CD4-positive, alpha-beta T cell (primary cell): Measurements from ENCODE around the gene C13orf46. TPM values are rescaled to one million over a fixed set of nuclear protein-coding genes. Genes with fewer than 3 reads are reported as not detected.

ENCODE experiments used
- ATAC-seq: fragments of 200-7000 bp; cut with Tn5 transposase; one replicate; pipeline ENCODE4 v1.10.0; 2022; ENCODE audit warnings: mild to moderate bottlenecking; ENCODE audit not compliant: poor library complexity
- CTCF ChIA-PET: fragments of 350-600 bp; sonication (Branson Sonifier 250); formaldehyde crosslinking; loops from one replicate; lab custom pipeline; 2021; ENCODE audit warnings: antibody characterized with exemption, inconsistent platforms; lab: Charles Lee
- POLR2A ChIA-PET: fragments of 350-600 bp; sonication (Branson Sonifier 250); formaldehyde crosslinking; loops from one replicate; lab custom pipeline; 2021; ENCODE audit warnings: antibody characterized with exemption, inconsistent platforms; lab: Charles Lee
- DNase-seq, 14 experiments: peaks; one replicate each; pipeline ENCODE4 v3.0.0-alpha.2; 2013 to 2020; ENCODE audit warnings: mixed read lengths in 2 of 14
- H3K27ac ChIP-seq, 2 donors: one replicate each; pipeline versions ENCODE4 v1.5.1 to v1.7.0; 2013; ENCODE audit warnings: low read length in 2 of 2, low read depth in 1 of 2, mild to moderate bottlenecking in 1 of 2
- H3K27me3 ChIP-seq, 2 experiments: 1 replicate in 1 of 2; 2 replicates in 1 of 2; pipeline versions ENCODE4 v1.6.1 to v1.7.0; 2013; ENCODE audit warnings: low read length in 2 of 2, control low read depth in 1 of 2, mild to moderate bottlenecking in 1 of 2, moderate library complexity in 1 of 2; ENCODE audit not compliant: insufficient read depth in 2 of 2, control insufficient read depth in 1 of 2
- H3K36me3 ChIP-seq: one replicate; pipeline ENCODE4 v1.6.1; 2013; ENCODE audit warnings: low read length, control low read depth; ENCODE audit not compliant: insufficient read depth
- H3K4me1 ChIP-seq: one replicate; pipeline ENCODE4 v1.6.1; 2013; ENCODE audit warnings: low read length, control low read depth; ENCODE audit not compliant: insufficient read depth
- H3K4me3 ChIP-seq: one replicate; pipeline ENCODE4 v1.5.1; 2013; ENCODE audit warnings: mild to moderate bottlenecking, low read length, moderate library complexity
- H3K9me3 ChIP-seq, 2 experiments: 1 replicate in 1 of 2; 2 replicates in 1 of 2; pipeline versions ENCODE4 v1.6.1 to v1.7.0; 2013; ENCODE audit warnings: low read length in 2 of 2, mild to moderate bottlenecking in 2 of 2, control low read depth in 1 of 2, moderate library complexity in 1 of 2; ENCODE audit not compliant: control insufficient read depth in 1 of 2, insufficient read depth in 1 of 2
- H3K27ac Mint-ChIP-seq: one replicate; pipeline ENCODE4 v1.8.0; 2020; ENCODE audit warnings: mixed read lengths
- H3K27me3 Mint-ChIP-seq: one replicate; pipeline ENCODE4 v1.8.0; 2021; ENCODE audit warnings: mixed read lengths
- H3K36me3 Mint-ChIP-seq: one replicate; pipeline ENCODE4 v1.8.0; 2021; ENCODE audit warnings: low read depth, mixed read lengths
- H3K4me1 Mint-ChIP-seq: one replicate; pipeline ENCODE4 v1.8.0; 2021; ENCODE audit warnings: low read depth, mixed read lengths
- H3K4me3 Mint-ChIP-seq: one replicate; pipeline ENCODE4 v1.8.0; 2020; ENCODE audit warnings: mild to moderate bottlenecking, mixed read lengths
- H3K9me3 Mint-ChIP-seq: one replicate; pipeline ENCODE4 v1.8.0; 2020; ENCODE audit warnings: mixed read lengths
- intact Hi-C, 2 experiments: fragments of 100-400 bp; cut with DNase I in 1 of 2; cut with micrococcal nuclease in 1 of 2; formaldehyde crosslinking; loops; one replicate each; pipeline versions ENCODE4 v1.15.1 to v1.9.0; 2023 to 2025; cut with DNase I, micrococcal nuclease
- total RNA-seq, 174 experiments: library from RNA in 2 of 174; stranded (reverse) in 2 of 174; gene quantifications; one replicate each; pipeline ENCODE4 v1.2.3 and lab custom pipeline; 2021 to 2026
- TF ChIP-seq, protein P1 (sequence below): fragments of 200-600 bp; IDR thresholded peaks from one replicate; pipeline ENCODE4 v1.8.0; 2022; ENCODE audit warnings: antibody characterized with exemption, mild to moderate bottlenecking

Gene C13orf46
- total RNA-seq, 2 experiments from 2014 or later: 19.3 to 19.7 TPM

DNA sequence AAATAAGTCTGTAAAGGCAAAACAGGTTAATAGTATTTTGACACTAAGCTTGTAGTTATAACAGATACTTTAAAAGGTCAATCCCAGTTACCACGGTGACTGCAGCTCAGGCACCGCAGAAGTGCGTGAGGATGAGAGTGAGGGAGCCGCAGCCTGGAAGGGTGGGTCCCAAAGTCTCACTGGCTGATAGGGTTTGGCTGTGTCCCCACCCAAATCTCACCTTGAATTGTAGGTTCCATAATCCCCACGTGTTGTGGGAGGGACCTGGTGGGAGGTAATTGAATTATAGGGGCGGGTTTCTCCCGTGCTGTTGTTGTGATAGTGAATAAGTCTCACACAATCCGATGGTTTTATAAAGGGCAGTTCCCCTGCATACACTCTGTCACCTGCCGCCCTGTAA lies 70.0 kb downstream of the C13orf46 start:
- Histone ChIP-seq H3K9me3 (no peaks in the 10 kb centered on the region), H3K27ac (no peak overlapping the region), H3K4me1 (peaks cover 6% of the 10 kb centered on the region), H3K4me3 (no peak overlapping the region), H3K27me3 (no peaks in the 10 kb centered on the region), H3K36me3 (no peaks in the 10 kb centered on the region)
- H3K27ac Mint-ChIP-seq: no peak overlapping the region
- ChIA-PET POLR2A (no interaction called here), CTCF (no interaction called here)
- no peaks in the 10 kb centered on the region for H3K36me3 Mint-ChIP-seq
- ATAC-seq: no peak
- no peak for DNase-seq
- no peak overlapping the region for H3K4me3 Mint-ChIP-seq
- peaks cover 23% of the 10 kb centered on the region for H3K27me3 Mint-ChIP-seq
- TF ChIP-seq, protein P1, sequence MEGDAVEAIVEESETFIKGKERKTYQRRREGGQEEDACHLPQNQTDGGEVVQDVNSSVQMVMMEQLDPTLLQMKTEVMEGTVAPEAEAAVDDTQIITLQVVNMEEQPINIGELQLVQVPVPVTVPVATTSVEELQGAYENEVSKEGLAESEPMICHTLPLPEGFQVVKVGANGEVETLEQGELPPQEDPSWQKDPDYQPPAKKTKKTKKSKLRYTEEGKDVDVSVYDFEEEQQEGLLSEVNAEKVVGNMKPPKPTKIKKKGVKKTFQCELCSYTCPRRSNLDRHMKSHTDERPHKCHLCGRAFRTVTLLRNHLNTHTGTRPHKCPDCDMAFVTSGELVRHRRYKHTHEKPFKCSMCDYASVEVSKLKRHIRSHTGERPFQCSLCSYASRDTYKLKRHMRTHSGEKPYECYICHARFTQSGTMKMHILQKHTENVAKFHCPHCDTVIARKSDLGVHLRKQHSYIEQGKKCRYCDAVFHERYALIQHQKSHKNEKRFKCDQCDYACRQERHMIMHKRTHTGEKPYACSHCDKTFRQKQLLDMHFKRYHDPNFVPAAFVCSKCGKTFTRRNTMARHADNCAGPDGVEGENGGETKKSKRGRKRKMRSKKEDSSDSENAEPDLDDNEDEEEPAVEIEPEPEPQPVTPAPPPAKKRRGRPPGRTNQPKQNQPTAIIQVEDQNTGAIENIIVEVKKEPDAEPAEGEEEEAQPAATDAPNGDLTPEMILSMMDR: no peak
- peaks cover 8% of the 10 kb centered on the region for H3K4me1 Mint-ChIP-seq
- no peaks in the 10 kb centered on the region for H3K9me3 Mint-ChIP-seq
- intact Hi-C loops: loop anchor here in 1 of 2 experiments (5.0 kb wide), 1 partner anchor 87 kb away; no protein-coding TSS in a partner anchor

Other genes with a start within 250 kb of the C13orf46 start
- gene TMEM255B, start 214.8 kb downstream of the C13orf46 start, total RNA-seq: 1 to 10 TPM; 1.0 to 1.2 TPM
- gene GAS6, start 110.0 kb downstream of the C13orf46 start, total RNA-seq: 1 to 10 TPM in 1 of 2 experiments, under 1 TPM in 1; 0.52 to 1.0 TPM
- 100 to 1,000 TPM; 181 to 184 TPM for gene RASA3, start 158.5 kb upstream of the C13orf46 start, total RNA-seq
- gene CFAP97D2, start 205.2 kb upstream of the C13orf46 start, total RNA-seq: under 1 TPM; 0.47 to 0.52 TPM